Keratinocyte (primary cell): Measurements from ENCODE around the gene NRG3. TPM values are rescaled to one million over a fixed set of nuclear protein-coding genes. Genes with fewer than 3 reads are reported as not detected.

Experiments used
- DNase-seq: peaks from one replicate; pipeline ENCODE4 v3.0.0-alpha.2; 2011; ENCODE audit warnings: low read depth, missing footprints, low spot score
- FAIRE-seq: peaks from 2 replicates; lab custom pipeline; 2011; peaks lifted over from hg19 to GRCh38; lab: Jason Lieb, UNC
- H2AFZ ChIP-seq: 2 replicates; pipeline ENCODE4 v1.6.0; 2012; ENCODE audit warnings: low read length, control low read depth, inconsistent platforms; ENCODE audit not compliant: control insufficient read depth
- H3K27ac ChIP-seq: 2 replicates; pipeline ENCODE4 v1.5.1; 2011; ENCODE audit warnings: low read length; ENCODE audit not compliant: control insufficient read depth, insufficient read depth
- H3K27me3 ChIP-seq: 3 replicates; pipeline ENCODE4 v1.6.0; 2011; ENCODE audit warnings: low read length; ENCODE audit not compliant: control insufficient read depth, insufficient read depth; ENCODE audit errors: extremely low read depth
- H3K36me3 ChIP-seq, 2 experiments: 2 replicates in 1 of 2; 3 replicates in 1 of 2; pipeline ENCODE4 v1.5.1; 2011; ENCODE audit warnings: low read length in 2 of 2, mild to moderate bottlenecking in 1 of 2; ENCODE audit not compliant: control insufficient read depth in 2 of 2, insufficient read depth in 2 of 2; ENCODE audit errors: extremely low read depth in 1 of 2
- H3K4me1 ChIP-seq: 3 replicates; pipeline ENCODE4 v1.5.1; 2011; ENCODE audit warnings: low read length; ENCODE audit not compliant: control insufficient read depth, insufficient read depth; ENCODE audit errors: extremely low read depth
- H3K4me2 ChIP-seq: 3 replicates; pipeline ENCODE4 v1.6.0; 2011; ENCODE audit warnings: low read depth, low read length; ENCODE audit not compliant: control insufficient read depth, insufficient read depth; ENCODE audit errors: extremely low read depth
- H3K4me3 ChIP-seq, 3 experiments: fragments of 200-600 bp in 1 of 3; sonication (generic) in 1 of 3; 2 replicates in 2 of 3; 3 replicates in 1 of 3; pipeline ENCODE4 v1.5.1; 2011 to 2016; ENCODE audit warnings: low read length in 3 of 3, mild to moderate bottlenecking in 3 of 3, control low read depth in 2 of 3, inconsistent platforms in 1 of 3, low read depth in 1 of 3, mixed read lengths in 1 of 3, mixed run types in 1 of 3, moderate library complexity in 1 of 3; ENCODE audit not compliant: control insufficient read depth in 2 of 3, insufficient read depth in 2 of 3; ENCODE audit errors: extremely low read depth in 1 of 3
- H3K79me2 ChIP-seq: 2 replicates; pipeline ENCODE4 v1.6.0; 2012; ENCODE audit warnings: low read length; ENCODE audit not compliant: control insufficient read depth, insufficient read depth
- H3K9ac ChIP-seq: 3 replicates; pipeline ENCODE4 v1.6.0; 2011; ENCODE audit warnings: low read length; ENCODE audit not compliant: control insufficient read depth, insufficient read depth; ENCODE audit errors: extremely low read depth
- H3K9me1 ChIP-seq: 3 replicates; pipeline ENCODE4 v1.6.0; 2011; ENCODE audit warnings: low read length; ENCODE audit not compliant: control insufficient read depth, insufficient read depth; ENCODE audit errors: extremely low read depth
- H3K9me3 ChIP-seq: 2 replicates; pipeline ENCODE4 v1.5.1; 2012; ENCODE audit warnings: low read depth, low read length; ENCODE audit not compliant: control insufficient read depth
- H4K20me1 ChIP-seq: 3 replicates; pipeline ENCODE4 v1.6.0; 2011; ENCODE audit warnings: low read length; ENCODE audit not compliant: control insufficient read depth, insufficient read depth; ENCODE audit errors: extremely low read depth
- CTCF ChIP-seq, 3 experiments: IDR thresholded peaks in 1 of 3; conservative IDR thresholded peaks in 1 of 3; optimal IDR thresholded peaks in 1 of 3; 2 replicates in 2 of 3; 3 replicates in 1 of 3; pipeline versions ENCODE3 to v1.5.1; 2011; ENCODE audit warnings: low read length in 3 of 3, mild to moderate bottlenecking in 3 of 3, moderate library complexity in 2 of 3, control low read depth in 1 of 3, inconsistent platforms in 1 of 3; ENCODE audit not compliant: insufficient read depth in 2 of 3; ENCODE audit errors: extremely low read depth in 1 of 3
- EZH2 ChIP-seq: IDR thresholded peaks from one replicate; pipeline ENCODE4 v1.6.1; 2012; ENCODE audit warnings: inconsistent platforms, mild to moderate bottlenecking, low read length, moderate library complexity
- dilution Hi-C: fragments of 300-500 bp; cut with MboI; formaldehyde crosslinking; loops from one replicate; pipeline ENCODE4 v1.7.0; 2020; ENCODE audit warnings: low sequenced_read_pairs; ENCODE audit not compliant: extremely low pct_ligation_motif_present
- polyA plus RNA-seq, 5 experiments: library from polyadenylated mRNA; depleted of rRNA in 3 of 5; stranded (reverse) in 3 of 5; stranded (forward) in 1 of 5; unstranded in 1 of 5; fragments of >200 nt; gene quantifications; 1 replicate in 1 of 5; 2 replicates in 3 of 5; 3 replicates in 1 of 5; pipeline versions ENCODE4 v1.2.1 to v1.2.3, GENCODE V29; 2011 to 2012; ENCODE audit warnings: missing spikeins in 2 of 5, low read depth in 1 of 5, low replicate concordance in 1 of 5

Gene NRG3
- polyA plus RNA-seq, 1 donor (not counting 4 experiments of a cell fraction or from before 2014, with no cell fraction given), result not detected

GRCh38 chr10:81889181-81889769 is 14.3 kb downstream of the NRG3 start:
- Histone ChIP-seq H3K4me2 (no peak overlapping the region), H3K4me3 (no peak overlapping the region), H3K79me2 (no peaks in the 10 kb centered on the region), H3K4me1 (no peaks in the 10 kb centered on the region), H3K9me1 (no peaks in the 10 kb centered on the region), H4K20me1 (no peaks in the 10 kb centered on the region), H3K9me3 (no peaks in the 10 kb centered on the region), H3K27ac (no peak overlapping the region), H3K36me3 (no peaks in the 10 kb centered on the region), H3K27me3 (no peaks in the 10 kb centered on the region), H3K9ac (no peak overlapping the region), H2AFZ (no peak overlapping the region)
- dilution Hi-C loops, result no loop called here
- DNase-seq, result no peak
- FAIRE-seq, result no peak
- no peak for TF ChIP-seq EZH2
- no peak for TF ChIP-seq CTCF (optimal IDR thresholded peaks at IDR 0.05 in 1 of 3, IDR thresholded peaks at IDR 0.05 in 1 of 3, conservative IDR thresholded peaks at IDR 0.05 in 1 of 3; ENCODE audit: extremely low read depth in 1 of 3, insufficient read depth in 2 of 3, low read length in 3 of 3)

GRCh38 chr10:81894616-81895015 is 19.6 kb downstream of the NRG3 start:
- Histone ChIP-seq H3K9me1 (no peaks in the 10 kb centered on the region), H2AFZ (no peak overlapping the region), H3K36me3 (no peaks in the 10 kb centered on the region), H3K4me1 (no peaks in the 10 kb centered on the region), H3K79me2 (no peaks in the 10 kb centered on the region), H3K9ac (no peak overlapping the region), H3K4me2 (no peak overlapping the region), H3K27me3 (no peaks in the 10 kb centered on the region), H3K9me3 (no peaks in the 10 kb centered on the region), H3K4me3 (no peak overlapping the region), H4K20me1 (no peaks in the 10 kb centered on the region), H3K27ac (no peak overlapping the region)
- FAIRE-seq (no peak), DNase-seq (no peak)
- no peak for TF ChIP-seq EZH2
- TF ChIP-seq CTCF (optimal IDR thresholded peaks at IDR 0.05 in 1 of 3, IDR thresholded peaks at IDR 0.05 in 1 of 3, conservative IDR thresholded peaks at IDR 0.05 in 1 of 3; ENCODE audit: extremely low read depth in 1 of 3, insufficient read depth in 2 of 3, low read length in 3 of 3), result no peak
- dilution Hi-C loops, result no loop called here
